GM23338 (cell line): Measurements from ENCODE around the gene POLR3A. TPM values are rescaled to one million over a fixed set of nuclear protein-coding genes. Genes with fewer than 3 reads are reported as not detected.
A peak's percentile ranks its signal among the peaks of the same experiment; 100 is the strongest.

Source experiments
- ATAC-seq: fragments of 200-7000 bp; cut with Tn5 transposase; 3 replicates; pipeline ENCODE4 v1.9.1; 2020
- DNase-seq: peaks from one replicate; pipeline ENCODE4 v3.0.0-alpha.2; 2015; ENCODE audit warnings: low spot score
- H2AFZ ChIP-seq: fragments of 200-600 bp; sonication (generic); 2 replicates; pipeline ENCODE4 v1.8.0; 2016; ENCODE audit warnings: antibody characterized with exemption, mild to moderate bottlenecking, moderate library complexity
- H3F3A ChIP-seq: fragments of 200-600 bp; sonication (generic); replicated peaks from 2 replicates; pipeline ENCODE4 v1.8.0; 2017; ENCODE audit warnings: antibody characterized with exemption, mixed run types, low read depth
- H3K27ac ChIP-seq: fragments of 200-600 bp; sonication (generic); 2 replicates; pipeline ENCODE4 v1.6.1; 2016; ENCODE audit warnings: low read depth
- H3K27me3 ChIP-seq: fragments of 200-600 bp; sonication (generic); 2 replicates; pipeline ENCODE4 v1.8.0; 2016; ENCODE audit warnings: mild to moderate bottlenecking, mixed run types, moderate library complexity; ENCODE audit not compliant: insufficient read depth
- H3K36me3 ChIP-seq: fragments of 200-600 bp; sonication (generic); 2 replicates; pipeline ENCODE4 v1.8.0; 2016; ENCODE audit warnings: mild to moderate bottlenecking; ENCODE audit not compliant: insufficient read depth
- H3K4me1 ChIP-seq: fragments of 200-600 bp; sonication (generic); 2 replicates; pipeline ENCODE4 v1.8.0; 2016; ENCODE audit warnings: mild to moderate bottlenecking, moderate library complexity; ENCODE audit not compliant: insufficient read depth
- H3K4me2 ChIP-seq: fragments of 200-600 bp; sonication (generic); 2 replicates; pipeline ENCODE4 v1.7.1; 2017; ENCODE audit warnings: mixed run types
- H3K4me3 ChIP-seq: fragments of 200-600 bp; sonication (generic); 2 replicates; pipeline ENCODE4 v1.6.1; 2016; ENCODE audit warnings: mixed run types
- H3K79me2 ChIP-seq: fragments of 200-600 bp; sonication (generic); replicated peaks from 2 replicates; pipeline ENCODE4 v1.8.0; 2017; ENCODE audit warnings: mild to moderate bottlenecking; ENCODE audit not compliant: insufficient read depth
- H3K9me2 ChIP-seq: fragments of 200-600 bp; sonication (generic); 2 replicates; pipeline ENCODE4 v1.8.0; 2017; ENCODE audit not compliant: insufficient read depth
- H4K20me1 ChIP-seq: fragments of 200-600 bp; sonication (generic); replicated peaks from 2 replicates; pipeline ENCODE4 v1.8.0; 2017; ENCODE audit warnings: mild to moderate bottlenecking; ENCODE audit not compliant: insufficient read depth
- H3K27ac Mint-ChIP-seq: 2 replicates; pipeline ENCODE4 v1.8.0; 2020; ENCODE audit warnings: inconsistent platforms, mild to moderate bottlenecking, moderate library complexity, mixed read lengths
- H3K27me3 Mint-ChIP-seq: 3 replicates; pipeline ENCODE4 v1.8.0; 2022; ENCODE audit warnings: low read depth, mild to moderate bottlenecking, moderate library complexity, mixed read lengths, inconsistent platforms; ENCODE audit not compliant: insufficient read depth, poor library complexity
- H3K36me3 Mint-ChIP-seq: 3 replicates; pipeline ENCODE4 v1.8.0; 2021; ENCODE audit warnings: low read depth, mild to moderate bottlenecking, inconsistent platforms, moderate library complexity, mixed read lengths
- H3K4me1 Mint-ChIP-seq: 3 replicates; pipeline ENCODE4 v1.8.0; 2020; ENCODE audit warnings: mild to moderate bottlenecking, inconsistent platforms, mixed read lengths
- H3K4me3 Mint-ChIP-seq: 3 replicates; pipeline ENCODE4 v1.8.0; 2021; ENCODE audit warnings: moderate library complexity, mild to moderate bottlenecking, inconsistent platforms, mixed read lengths
- H3K9me3 Mint-ChIP-seq: 3 replicates; pipeline ENCODE4 v1.8.0; 2020; ENCODE audit warnings: moderate library complexity, mild to moderate bottlenecking, inconsistent platforms, mixed read lengths
- CREB1 ChIP-seq: fragments of 250-450 bp; sonication (Bioruptor Pico); IDR thresholded peaks from 2 replicates; pipeline ENCODE4 v1.5.0; 2020; ENCODE audit warnings: low read depth, mild to moderate bottlenecking, moderate library complexity
- CTCF ChIP-seq, 2 experiments: fragments of 200-600 bp in 1 of 2; sonication (generic) in 1 of 2; conservative IDR thresholded peaks; 2 replicates each; pipeline versions ENCODE4 v1.5.1 to v1.6.1; 2016 to 2017; ENCODE audit warnings: antibody characterized with exemption in 2 of 2, low read depth in 2 of 2, mild to moderate bottlenecking in 2 of 2, moderate library complexity in 1 of 2
- ETS1 ChIP-seq: IDR thresholded peaks from 2 replicates; pipeline ENCODE4 v1.6.1; 2016; ENCODE audit warnings: antibody characterized with exemption
- EZH2 ChIP-seq: fragments of 200-600 bp; sonication (generic); IDR thresholded peaks from one replicate; pipeline ENCODE4 v1.8.0; 2017; ENCODE audit warnings: antibody characterized with exemption, mild to moderate bottlenecking, low read depth; ENCODE audit not compliant: unreplicated experiment
- EZH2phosphoT487 ChIP-seq: fragments of 200-600 bp; sonication (generic); IDR thresholded peaks from one replicate; pipeline ENCODE4 v1.8.1; 2018; ENCODE audit warnings: antibody characterized with exemption; ENCODE audit not compliant: unreplicated experiment
- JUNB ChIP-seq: IDR thresholded peaks from one replicate; pipeline ENCODE4 v1.6.1; 2016; ENCODE audit warnings: antibody characterized with exemption; ENCODE audit not compliant: unreplicated experiment
- NANOG ChIP-seq: IDR thresholded peaks from 2 replicates; pipeline ENCODE4 v1.6.1; 2016; ENCODE audit warnings: antibody characterized with exemption, borderline replicate concordance
- POLR2AphosphoS5 ChIP-seq: IDR thresholded peaks from 2 replicates; pipeline ENCODE4 v1.6.1; 2016; ENCODE audit warnings: antibody characterized with exemption, low read depth
- REST ChIP-seq: IDR thresholded peaks from one replicate; pipeline ENCODE4 v1.6.1; 2018; ENCODE audit warnings: antibody characterized with exemption; ENCODE audit not compliant: unreplicated experiment
- STAT1 ChIP-seq: IDR thresholded peaks from one replicate; pipeline ENCODE4 v1.6.1; 2016; ENCODE audit warnings: antibody characterized with exemption; ENCODE audit not compliant: unreplicated experiment
- ZNF114 ChIP-seq: fragments of 250-450 bp; sonication (Bioruptor Pico); IDR thresholded peaks from 2 replicates; pipeline ENCODE4 v1.5.0; 2020; ENCODE audit warnings: mild to moderate bottlenecking, moderate library complexity
- ZNF331 ChIP-seq: fragments of 250-450 bp; sonication (Bioruptor Pico); IDR thresholded peaks from 2 replicates; pipeline ENCODE4 v1.5.0; 2020; ENCODE audit warnings: low read depth, mild to moderate bottlenecking, moderate library complexity
- ZNF462 ChIP-seq: fragments of 250-450 bp; sonication (Bioruptor Pico); IDR thresholded peaks from 2 replicates; pipeline ENCODE4 v1.5.0; 2020; ENCODE audit warnings: mild to moderate bottlenecking, moderate library complexity
- polyA plus RNA-seq: library from polyadenylated mRNA; unstranded; fragments of >200 nt; fragmentation: Nextera tagmentation; extraction: Ambion mirVana; gene quantifications from 2 replicates; pipeline ENCODE4 v1.2.1, GENCODE V29; 2016
- total RNA-seq: library from RNA; depleted of rRNA; stranded (reverse); fragments of >200 nt; shearing (Covaris generic); gene quantifications from 2 replicates; pipeline ENCODE4 v1.2.3, GENCODE V29; 2014

The POLR3A gene
- total and polyA plus RNA-seq, 2 experiments from 2014 or later: 11.6 to 35.5 TPM

GRCh38 chr10:78035025-78035424, 5.7 kb upstream of the POLR3A start:
- peak overlapping the region; percentile 94 for H3K4me3 ChIP-seq
- peak overlapping the region; percentile 70 for H3K27ac Mint-ChIP-seq
- peaks cover 42% of the 10 kb centered on the region for H3K36me3 ChIP-seq
- H3K27me3 ChIP-seq: no peaks in the 10 kb centered on the region
- H3K4me1 ChIP-seq: peaks cover 52% of the 10 kb centered on the region
- H3K4me2 ChIP-seq: peak overlapping the region; percentile 98
- peaks cover 61% of the 10 kb centered on the region for H3K36me3 Mint-ChIP-seq
- peak overlapping the region; percentile 79 for H3K27ac ChIP-seq
- peaks cover 51% of the 10 kb centered on the region for H3F3A ChIP-seq
- H2AFZ ChIP-seq: no peak overlapping the region
- ATAC-seq (no peak), DNase-seq (no peak)
- no peaks in the 10 kb centered on the region for H3K9me3 Mint-ChIP-seq
- H3K9me2 ChIP-seq: no peaks in the 10 kb centered on the region
- H4K20me1 ChIP-seq: peaks cover 52% of the 10 kb centered on the region
- peak overlapping the region; percentile 100 for H3K4me3 Mint-ChIP-seq
- H3K4me1 Mint-ChIP-seq: peaks cover 44% of the 10 kb centered on the region
- no peak for TF ChIP-seq JUNB
- TF ChIP-seq NANOG: no peak
- TF ChIP-seq ZNF331 (CRISPR knock-in tag): no peak
- TF ChIP-seq EZH2phosphoT487: no peak
- no peak for TF ChIP-seq ZNF114 (CRISPR knock-in tag)
- no peak for TF ChIP-seq STAT1
- no peak for TF ChIP-seq ZNF462 (CRISPR knock-in tag)
- no peak for TF ChIP-seq CREB1 (CRISPR knock-in tag)
- no peak for TF ChIP-seq REST
- no peak for TF ChIP-seq ETS1
- no peak for TF ChIP-seq CTCF (conservative IDR thresholded peaks at IDR 0.05; ENCODE audit: low read depth in 2 of 2)
- no peak for TF ChIP-seq POLR2AphosphoS5
- no peak for TF ChIP-seq EZH2
- H3K27me3 Mint-ChIP-seq: peaks cover 21% of the 10 kb centered on the region
- peaks cover 57% of the 10 kb centered on the region for H3K79me2 ChIP-seq
